GM12892 (cell line): Measurements from ENCODE around the gene NUP37.

ENCODE experiments used
- POLR2A ChIP-seq: IDR thresholded peaks from 2 replicates; pipeline ENCODE4 v1.6.1; 2011; ENCODE audit warnings: low read depth, low read length, control low read depth
- TAF1 ChIP-seq: IDR thresholded peaks from 2 replicates; pipeline ENCODE4 v1.6.1; 2011; ENCODE audit warnings: low read depth, mild to moderate bottlenecking, control low read depth, low read length, borderline replicate concordance

GRCh38 chr12:102110782-102111181, 9.1 kb downstream of the NUP37 start:
- TF ChIP-seq POLR2A: no peak
- TF ChIP-seq TAF1: no peak
